ENCODE results near the gene ADGRF1.

DNA sequence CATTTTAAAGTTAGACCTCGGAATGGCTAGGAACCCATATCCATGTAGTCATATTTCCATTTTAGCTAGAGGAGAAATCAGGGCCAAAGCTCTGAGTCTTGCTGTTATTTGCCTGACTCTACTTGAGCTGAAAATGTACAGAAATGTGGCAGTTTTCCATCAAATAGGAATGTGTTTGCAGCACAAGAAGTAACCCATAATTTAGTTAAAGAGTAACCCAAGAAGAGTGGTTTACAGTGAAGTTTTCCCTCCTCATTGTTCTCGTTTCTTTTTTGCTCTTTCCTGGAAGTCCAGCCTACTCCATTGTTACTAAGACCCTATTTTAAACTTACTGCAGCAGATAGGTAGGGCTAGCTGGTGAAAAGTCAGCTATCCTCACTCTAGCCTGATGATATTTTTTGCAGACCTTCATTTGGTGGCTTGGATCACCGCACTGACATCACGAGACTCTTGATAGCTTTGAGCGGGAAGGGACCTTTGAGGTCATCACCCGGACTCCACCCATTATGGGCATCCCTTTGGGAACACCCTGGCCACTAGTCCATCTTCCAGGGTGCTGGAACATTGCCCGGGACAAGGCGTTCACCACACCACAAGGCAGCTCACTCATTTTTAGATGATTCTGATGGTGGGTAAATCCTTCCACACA is 92.4 kb downstream of the ADGRF1 start:
- TF ChIP-seq, protein P1, sequence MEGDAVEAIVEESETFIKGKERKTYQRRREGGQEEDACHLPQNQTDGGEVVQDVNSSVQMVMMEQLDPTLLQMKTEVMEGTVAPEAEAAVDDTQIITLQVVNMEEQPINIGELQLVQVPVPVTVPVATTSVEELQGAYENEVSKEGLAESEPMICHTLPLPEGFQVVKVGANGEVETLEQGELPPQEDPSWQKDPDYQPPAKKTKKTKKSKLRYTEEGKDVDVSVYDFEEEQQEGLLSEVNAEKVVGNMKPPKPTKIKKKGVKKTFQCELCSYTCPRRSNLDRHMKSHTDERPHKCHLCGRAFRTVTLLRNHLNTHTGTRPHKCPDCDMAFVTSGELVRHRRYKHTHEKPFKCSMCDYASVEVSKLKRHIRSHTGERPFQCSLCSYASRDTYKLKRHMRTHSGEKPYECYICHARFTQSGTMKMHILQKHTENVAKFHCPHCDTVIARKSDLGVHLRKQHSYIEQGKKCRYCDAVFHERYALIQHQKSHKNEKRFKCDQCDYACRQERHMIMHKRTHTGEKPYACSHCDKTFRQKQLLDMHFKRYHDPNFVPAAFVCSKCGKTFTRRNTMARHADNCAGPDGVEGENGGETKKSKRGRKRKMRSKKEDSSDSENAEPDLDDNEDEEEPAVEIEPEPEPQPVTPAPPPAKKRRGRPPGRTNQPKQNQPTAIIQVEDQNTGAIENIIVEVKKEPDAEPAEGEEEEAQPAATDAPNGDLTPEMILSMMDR (conservative IDR thresholded peaks at IDR 0.05 in 1 of 2, IDR thresholded peaks at IDR 0.05 in 1 of 2; ENCODE audit: low read depth in 1 of 2, low read length in 2 of 2), result no peak
- TF ChIP-seq EZH2 (IDR thresholded peaks at IDR 0.05; ENCODE audit: low read length, missing control alignments), result no peak
